ENCODE results near the gene KLHL18. TPM values are rescaled to one million over a fixed set of nuclear protein-coding genes. Genes with fewer than 3 reads are reported as not detected.
"Not testable (repeated sequence)": the region's sequence is repeated elsewhere in the genome, so short reads cannot be mapped to it uniquely, and the experiment has no call there.

KLHL18 gene
- polyA plus RNA-seq, 3 donors = 43.4 to 63.3 (median 45.3) TPM

DNA sequence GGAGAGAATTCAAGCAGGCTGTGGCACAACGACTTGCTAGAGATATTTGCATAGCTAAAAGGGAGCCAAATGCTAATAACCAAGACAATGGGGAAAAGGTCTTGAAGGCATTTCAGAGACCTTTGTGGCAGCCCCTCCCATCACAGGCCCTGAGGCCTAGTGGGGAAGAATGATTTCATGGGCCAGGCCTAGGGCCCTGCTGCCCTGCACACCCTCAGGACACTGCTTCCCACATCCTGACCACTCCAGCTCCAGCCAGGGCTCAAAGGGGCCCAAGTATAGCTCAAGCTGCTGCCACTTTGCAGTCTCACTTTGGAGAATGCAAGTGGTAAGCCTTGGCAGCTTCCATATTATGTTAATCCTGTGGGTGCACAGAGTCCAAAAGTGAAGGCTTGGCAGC is 76.6 kb downstream of the KLHL18 start:
- Mint-ChIP-seq H3K36me3 (peaks cover 5 to 12% of the 10 kb centered on the region in 2 donors), H3K9me3 (peaks cover 29 to 55% (median 47%) of the 10 kb centered on the region in 7 donors), H3K4me1 (peaks cover 10% of the 10 kb centered on the region), H3K27me3 (ENCODE audit: low read depth in 3 of 3) (peaks cover 1 to 9% (median 4%) of the 10 kb centered on the region in 3 donors), H3K27ac (no peak overlapping the region), H3K4me3 (no peak overlapping the region)
- H3K9me3 ChIP-seq (replicated peaks in 1 of 2; ENCODE audit: control insufficient read depth in 1 of 2, insufficient read depth in 1 of 2, low read length in 2 of 2) = peaks cover 31 to 45% of the 10 kb centered on the region in 2 donors
- H3K27me3 ChIP-seq (ENCODE audit: control insufficient read depth in 2 of 2, insufficient read depth in 2 of 2, low read length in 2 of 2) = no peaks in the 10 kb centered on the region
- TF ChIP-seq, protein P1, sequence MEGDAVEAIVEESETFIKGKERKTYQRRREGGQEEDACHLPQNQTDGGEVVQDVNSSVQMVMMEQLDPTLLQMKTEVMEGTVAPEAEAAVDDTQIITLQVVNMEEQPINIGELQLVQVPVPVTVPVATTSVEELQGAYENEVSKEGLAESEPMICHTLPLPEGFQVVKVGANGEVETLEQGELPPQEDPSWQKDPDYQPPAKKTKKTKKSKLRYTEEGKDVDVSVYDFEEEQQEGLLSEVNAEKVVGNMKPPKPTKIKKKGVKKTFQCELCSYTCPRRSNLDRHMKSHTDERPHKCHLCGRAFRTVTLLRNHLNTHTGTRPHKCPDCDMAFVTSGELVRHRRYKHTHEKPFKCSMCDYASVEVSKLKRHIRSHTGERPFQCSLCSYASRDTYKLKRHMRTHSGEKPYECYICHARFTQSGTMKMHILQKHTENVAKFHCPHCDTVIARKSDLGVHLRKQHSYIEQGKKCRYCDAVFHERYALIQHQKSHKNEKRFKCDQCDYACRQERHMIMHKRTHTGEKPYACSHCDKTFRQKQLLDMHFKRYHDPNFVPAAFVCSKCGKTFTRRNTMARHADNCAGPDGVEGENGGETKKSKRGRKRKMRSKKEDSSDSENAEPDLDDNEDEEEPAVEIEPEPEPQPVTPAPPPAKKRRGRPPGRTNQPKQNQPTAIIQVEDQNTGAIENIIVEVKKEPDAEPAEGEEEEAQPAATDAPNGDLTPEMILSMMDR (IDR thresholded peaks at IDR 0.05) = no peak
- no CpG with 5 or more reads among the region's 1 CpG for WGBS (ENCODE audit: insufficient coverage)
- H3K36me3 ChIP-seq (replicated peaks in 1 of 2; ENCODE audit: control insufficient read depth in 1 of 2, insufficient read depth in 2 of 2, low read length in 2 of 2) = no peaks in the 10 kb centered on the region
- H3K4me2 ChIP-seq (replicated peaks; ENCODE audit: extremely low read depth, low read length, poor library complexity, severe bottlenecking) = no peak overlapping the region
- H2AFZ ChIP-seq (ENCODE audit: insufficient read depth, low read depth, low read length, poor library complexity, severe bottlenecking) = no peak overlapping the region
- no peaks in the 10 kb centered on the region for H3K79me2 ChIP-seq (ENCODE audit: insufficient read depth, low read length)
- no peak overlapping the region for H3K9ac ChIP-seq (ENCODE audit: insufficient read depth, low read length, poor library complexity, severe bottlenecking)
- peaks cover 14 to 17% of the 10 kb centered on the region in 2 donors for H3K4me1 ChIP-seq (ENCODE audit: control insufficient read depth in 1 of 2, insufficient read depth in 2 of 2, low read length in 2 of 2)
- no peak overlapping the region for H3K4me3 ChIP-seq (replicated peaks in 1 of 3; ENCODE audit: low read depth in 2 of 3, low read length in 3 of 3)
- no peaks in the 10 kb centered on the region for H4K20me1 ChIP-seq (ENCODE audit: insufficient read depth, low read length)
- intact Hi-C loops (cut with micrococcal nuclease) = no loop called here
- DNase-seq = no peak
- H3K27ac ChIP-seq (ENCODE audit: low read depth in 1 of 2, low read length in 2 of 2) = no peak overlapping the region

DNA sequence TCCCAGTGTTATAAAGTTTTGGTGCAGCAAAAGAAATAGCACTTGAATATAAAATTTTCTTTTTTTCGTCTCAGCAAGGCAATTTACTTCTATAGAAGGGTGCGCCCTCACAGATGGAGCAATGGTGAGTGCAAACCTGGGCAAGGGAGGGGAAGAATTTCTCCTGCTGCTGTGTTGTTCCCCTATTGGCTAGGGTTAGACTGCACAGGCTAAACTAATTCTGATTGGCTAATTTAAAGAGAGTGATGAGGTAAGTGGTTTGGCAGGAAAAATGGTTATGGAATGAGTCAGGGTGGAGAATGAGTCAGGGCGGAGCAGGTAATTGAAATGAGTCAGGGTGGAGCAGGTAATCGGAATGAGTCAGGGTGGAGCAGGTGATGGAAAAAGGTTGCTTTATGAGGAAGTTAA is 77.4 kb downstream of the KLHL18 start:
- peaks cover 31 to 45% of the 10 kb centered on the region in 2 donors for H3K9me3 ChIP-seq (replicated peaks in 1 of 2; ENCODE audit: control insufficient read depth in 1 of 2, insufficient read depth in 1 of 2, low read length in 2 of 2)
- H3K79me2 ChIP-seq (ENCODE audit: insufficient read depth, low read length); H4K20me1 ChIP-seq (ENCODE audit: insufficient read depth, low read length); H3K4me2 ChIP-seq (replicated peaks; ENCODE audit: extremely low read depth, low read length, poor library complexity, severe bottlenecking); H3K27ac Mint-ChIP-seq; H3K9ac ChIP-seq (ENCODE audit: insufficient read depth, low read length, poor library complexity, severe bottlenecking); H3K27me3 Mint-ChIP-seq (ENCODE audit: low read depth in 3 of 3); DNase-seq; H3K4me3 Mint-ChIP-seq; H3K4me3 ChIP-seq (replicated peaks in 1 of 3; ENCODE audit: low read depth in 2 of 3, low read length in 3 of 3); H3K27me3 ChIP-seq (ENCODE audit: control insufficient read depth in 2 of 2, insufficient read depth in 2 of 2, low read length in 2 of 2); H2AFZ ChIP-seq (ENCODE audit: insufficient read depth, low read depth, low read length, poor library complexity, severe bottlenecking); intact Hi-C loops (cut with micrococcal nuclease); H3K36me3 ChIP-seq (replicated peaks in 1 of 2; ENCODE audit: control insufficient read depth in 1 of 2, insufficient read depth in 2 of 2, low read length in 2 of 2); H3K27ac ChIP-seq (ENCODE audit: low read depth in 1 of 2, low read length in 2 of 2): not testable (repeated sequence)
- Mint-ChIP-seq H3K9me3 (peaks cover 29 to 55% (median 47%) of the 10 kb centered on the region in 7 donors), H3K36me3 (peaks cover 5 to 12% of the 10 kb centered on the region in 2 donors), H3K4me1 (peaks cover 10% of the 10 kb centered on the region)
- WGBS (ENCODE audit: insufficient coverage) = 100% methylated on average over 4 of the region's 4 CpGs
- peaks cover 14 to 17% of the 10 kb centered on the region in 2 donors for H3K4me1 ChIP-seq (ENCODE audit: control insufficient read depth in 1 of 2, insufficient read depth in 2 of 2, low read length in 2 of 2)
